HG02938 (cell line): Measurements from ENCODE around the gene PTPN23.
A peak's percentile ranks its signal among the peaks of the same experiment; 100 is the strongest.
"Not testable (repeated sequence)": the region's sequence is repeated elsewhere in the genome, so short reads cannot be mapped to it uniquely, and the experiment has no call there.

ENCODE experiments used
- ATAC-seq: cut with Tn5 transposase; IDR thresholded peaks from one replicate; pipeline ENCODE4 v1.9.1; 2021; ENCODE audit warnings: mild to moderate bottlenecking, moderate library complexity; ENCODE audit not compliant: unreplicated experiment

Gene PTPN23

DNA sequence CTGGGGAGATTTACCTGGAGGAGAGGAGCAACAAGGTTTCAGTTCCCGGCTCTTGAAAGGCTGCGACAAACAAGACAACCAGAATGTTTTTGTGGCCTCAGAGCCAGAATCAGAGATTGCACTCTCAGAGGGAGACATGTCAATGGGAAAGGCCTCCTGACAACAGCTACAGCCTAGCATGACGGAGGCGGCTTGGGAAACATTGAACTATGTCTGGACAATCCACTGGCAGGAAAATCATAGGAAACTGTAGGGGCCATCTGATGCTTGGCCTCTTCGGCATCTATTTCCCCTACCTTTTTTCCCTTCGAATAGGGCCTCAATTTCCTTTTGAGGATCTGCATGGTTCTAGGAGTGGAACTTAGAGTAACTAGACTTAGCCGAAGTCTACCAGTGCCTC lies 13.2 kb upstream of the PTPN23 start:
- ATAC-seq: no peak

DNA sequence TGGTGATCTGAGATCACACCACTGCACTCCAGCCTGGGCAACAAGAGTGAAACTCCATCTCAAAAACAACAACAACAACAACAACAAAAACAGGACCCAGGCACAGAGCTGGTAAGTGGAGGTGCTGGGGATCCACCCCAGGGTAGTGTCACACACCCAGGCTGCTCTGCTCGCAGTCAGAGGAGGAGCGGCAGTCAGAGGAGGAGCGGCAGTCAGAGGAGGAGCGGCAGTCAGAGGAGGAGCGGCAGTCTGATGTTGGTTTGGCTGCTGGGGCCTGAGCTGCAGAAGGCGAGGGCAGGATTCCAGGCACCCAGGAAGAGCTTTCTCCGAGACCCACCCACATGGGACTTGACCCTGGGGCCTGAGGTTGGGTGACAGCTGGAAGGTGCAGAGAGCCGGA lies 10.8 kb upstream of the PTPN23 start:
- not testable (repeated sequence) for ATAC-seq

DNA sequence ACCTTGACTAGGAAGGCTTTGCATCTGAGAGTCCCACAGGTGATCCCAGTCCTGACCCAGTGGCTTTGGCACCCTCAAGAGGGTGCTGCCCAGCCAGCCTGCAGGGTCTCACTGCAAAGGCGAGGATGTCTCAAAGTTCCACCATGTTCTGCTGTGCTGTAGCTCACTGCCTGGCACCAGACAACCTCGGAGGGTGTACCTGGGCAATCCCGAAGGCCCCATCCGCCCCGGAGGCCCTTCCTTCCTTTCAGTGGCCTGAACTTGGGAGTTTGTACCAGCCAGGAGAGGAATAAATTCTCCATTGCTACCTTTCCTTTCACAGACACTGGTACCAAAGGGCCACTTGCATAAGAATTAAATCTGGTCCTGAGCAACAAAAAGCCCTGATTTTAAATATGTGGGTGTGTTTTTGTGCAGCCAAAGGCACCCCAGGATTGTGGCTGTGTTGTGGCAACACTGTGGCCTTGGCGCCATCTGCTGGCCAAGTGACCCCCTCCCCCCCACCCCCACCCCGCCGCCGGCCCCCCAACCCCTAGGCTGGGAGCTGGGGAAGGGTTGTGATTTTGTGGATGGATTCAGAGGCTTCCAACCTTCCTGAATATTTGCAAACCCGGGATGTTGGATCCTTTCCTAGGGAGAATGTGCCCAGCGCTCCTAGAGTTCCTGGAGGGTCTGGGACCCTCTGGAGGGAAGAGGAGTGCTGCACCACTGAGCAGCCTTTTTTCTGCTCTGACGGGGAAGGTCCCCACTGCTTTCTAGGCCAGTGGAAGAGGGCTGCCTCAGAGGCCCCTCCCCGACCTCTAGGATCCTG lies 9.7 kb upstream of the PTPN23 start:
- ATAC-seq: no peak

DNA sequence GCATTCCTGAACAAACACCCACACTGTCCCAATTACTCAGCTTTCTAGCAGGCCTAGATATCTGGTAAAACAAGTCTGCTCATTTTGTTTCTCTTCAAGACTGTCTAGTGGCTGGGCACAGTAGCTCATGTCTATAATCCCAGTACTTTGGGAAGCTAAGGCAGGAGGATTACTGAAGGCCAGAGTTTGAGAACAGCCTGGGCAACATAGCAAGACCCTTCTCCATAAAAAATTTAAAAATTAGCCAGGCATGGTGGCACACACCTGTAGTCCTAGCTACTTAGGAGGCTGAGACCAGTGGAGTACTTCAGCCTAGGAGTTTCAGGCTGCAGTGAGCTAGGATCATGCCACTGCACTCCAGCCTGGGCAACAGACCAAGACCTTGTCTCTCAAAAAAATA lies 6.2 kb upstream of the PTPN23 start:
- no peak for ATAC-seq

DNA sequence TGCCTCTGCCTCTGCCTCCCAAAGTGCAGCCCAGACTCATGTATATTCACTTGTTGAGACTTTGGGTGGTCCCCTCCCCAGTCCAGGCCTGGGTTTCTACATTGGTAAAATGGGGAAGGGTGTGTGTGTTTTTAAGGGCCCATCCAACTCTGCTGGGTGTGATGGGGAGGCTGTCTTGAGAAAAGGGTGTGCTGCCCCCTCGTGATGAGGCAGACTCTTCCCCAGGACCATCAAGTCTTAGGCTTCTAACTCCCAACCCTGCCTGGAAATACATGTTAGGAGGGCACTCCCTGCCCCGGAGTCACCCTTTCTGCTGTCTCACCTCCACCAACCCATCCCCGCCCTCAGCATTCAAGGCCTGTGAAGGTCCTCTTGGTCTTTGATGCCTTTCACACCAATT lies 4.4 kb upstream of the PTPN23 start:
- ATAC-seq: no peak

DNA sequence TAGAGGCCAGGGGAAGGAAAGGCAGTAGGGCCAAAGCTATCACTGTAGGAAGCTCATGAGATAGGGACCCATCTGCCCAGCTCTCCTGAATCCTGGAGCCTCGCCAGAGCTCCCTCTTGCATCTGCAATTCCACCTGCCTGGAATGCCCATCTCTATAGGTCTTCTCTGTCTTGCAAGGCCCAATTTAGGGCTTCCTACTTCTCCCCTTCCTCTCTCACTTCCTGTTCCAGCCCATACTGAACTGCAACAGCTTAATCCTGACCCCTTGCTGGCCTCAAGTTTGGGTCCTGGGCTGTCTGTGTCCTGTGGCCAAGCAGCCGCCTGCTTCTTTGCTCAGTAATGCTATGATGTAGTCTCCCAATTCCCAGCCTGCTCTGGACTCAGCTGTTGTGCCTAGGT lies 3.6 kb upstream of the PTPN23 start:
- no peak for ATAC-seq

DNA sequence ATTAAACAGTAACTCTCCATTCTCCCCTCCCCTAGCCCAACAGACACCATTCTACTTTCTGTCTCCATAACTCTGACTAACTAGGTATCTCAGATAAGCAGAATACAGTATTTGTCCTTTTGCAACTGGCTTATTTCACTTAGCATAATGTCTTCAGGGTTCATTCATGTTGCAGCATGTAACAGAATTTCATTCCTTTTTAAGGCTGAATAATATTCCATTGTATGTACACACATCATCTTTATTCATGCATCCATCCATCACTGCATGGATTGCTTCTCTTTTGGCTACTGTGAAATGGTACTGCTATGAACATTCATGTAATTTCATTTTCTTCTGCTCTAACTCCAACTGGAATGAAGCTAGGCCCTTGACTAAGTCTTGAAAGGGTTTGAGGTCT lies 2.0 kb upstream of the PTPN23 start:
- no peak for ATAC-seq

DNA sequence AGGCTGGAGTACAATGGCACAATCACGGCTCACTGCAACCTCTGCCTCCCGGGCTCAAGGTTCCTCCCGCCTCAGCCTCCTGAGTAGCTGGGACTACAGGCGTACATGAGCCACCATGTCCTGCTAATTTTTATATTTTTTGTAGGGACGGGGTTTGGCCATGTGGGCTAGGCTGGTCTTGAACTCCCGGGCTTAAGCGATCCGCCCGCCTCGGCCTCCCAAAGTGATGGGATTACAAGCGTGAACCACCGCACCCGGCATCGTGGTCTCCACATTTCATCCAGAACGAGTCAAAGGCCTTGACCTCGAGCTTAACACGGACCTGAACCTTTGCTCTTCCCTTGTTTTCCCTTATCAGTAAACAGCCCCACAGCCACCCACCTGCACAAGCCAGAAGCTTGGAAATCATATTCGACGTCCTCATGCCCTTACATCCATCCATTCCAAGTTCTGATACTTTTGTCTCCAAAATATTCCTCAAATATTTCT lies 1.4 kb upstream of the PTPN23 start:
- no peak for ATAC-seq

DNA sequence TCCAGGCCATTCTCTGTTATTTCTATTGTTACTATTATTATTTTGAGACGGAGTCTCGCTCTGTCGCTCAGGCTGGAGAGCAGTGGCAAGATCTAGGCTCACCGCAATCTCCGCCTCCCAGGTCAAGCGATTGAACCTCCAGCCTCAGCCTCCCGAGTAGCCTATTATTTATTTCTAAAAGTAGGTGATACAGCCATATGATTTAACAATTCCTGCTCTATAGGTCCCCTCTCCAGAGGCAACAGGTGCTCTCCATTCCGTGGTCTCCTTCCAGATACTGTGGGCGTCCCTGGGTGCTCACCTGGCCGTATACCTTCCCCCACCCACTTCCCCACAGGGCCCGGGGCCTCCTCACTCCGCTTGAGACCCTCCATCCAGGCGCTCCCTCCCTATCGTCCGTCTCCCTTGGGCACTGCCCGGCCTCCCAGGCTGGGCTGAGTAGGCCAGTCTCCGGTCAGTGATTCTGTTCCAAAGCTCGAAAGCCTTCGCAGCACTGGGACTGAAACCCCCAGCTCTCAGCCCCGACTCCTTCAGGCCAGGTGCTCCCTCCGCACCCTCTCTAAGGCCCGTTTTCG lies 708 bp upstream of the PTPN23 start:
- no peak for ATAC-seq

DNA sequence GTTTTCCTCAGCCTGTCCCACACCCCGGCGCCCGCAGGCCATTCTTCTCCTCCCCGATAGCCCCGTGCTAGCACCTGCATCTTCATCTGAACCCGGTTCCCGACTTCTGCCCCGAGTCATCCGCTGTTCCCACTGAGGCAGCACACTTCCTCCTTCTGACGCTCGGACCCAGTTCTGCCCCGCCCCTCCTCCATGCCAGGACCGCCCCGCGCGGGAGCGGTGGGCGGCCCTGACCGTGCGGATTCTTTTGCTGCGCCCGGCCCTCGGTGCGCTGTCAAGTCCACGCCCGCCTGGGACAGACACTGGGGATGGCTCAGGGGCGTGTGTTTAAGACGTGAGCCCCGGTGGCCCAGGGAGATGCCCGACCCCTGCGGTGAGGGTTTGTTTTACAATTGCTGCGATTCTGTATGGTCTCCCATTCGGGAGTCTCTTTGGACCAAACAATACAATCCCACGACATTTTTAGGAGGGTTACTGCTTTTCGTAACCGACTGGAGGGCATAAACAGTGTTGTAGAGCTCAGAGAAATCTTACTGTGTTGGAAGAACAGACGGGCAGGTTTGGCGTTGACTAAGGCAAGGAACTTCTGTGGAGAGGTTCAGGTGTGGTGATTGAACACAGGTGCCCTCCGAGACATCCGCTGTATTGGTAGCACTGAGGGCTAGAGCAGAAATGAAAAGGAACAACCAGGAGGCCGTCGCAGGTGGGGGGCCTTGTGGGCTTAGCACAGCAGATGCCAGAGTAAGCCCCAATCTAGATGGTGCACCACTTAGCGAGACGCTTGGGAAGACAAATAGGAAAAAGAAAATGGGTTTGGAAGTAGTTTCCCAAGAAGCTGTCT lies 716 bp downstream of the PTPN23 start:
- peak; percentile 57 for ATAC-seq

DNA sequence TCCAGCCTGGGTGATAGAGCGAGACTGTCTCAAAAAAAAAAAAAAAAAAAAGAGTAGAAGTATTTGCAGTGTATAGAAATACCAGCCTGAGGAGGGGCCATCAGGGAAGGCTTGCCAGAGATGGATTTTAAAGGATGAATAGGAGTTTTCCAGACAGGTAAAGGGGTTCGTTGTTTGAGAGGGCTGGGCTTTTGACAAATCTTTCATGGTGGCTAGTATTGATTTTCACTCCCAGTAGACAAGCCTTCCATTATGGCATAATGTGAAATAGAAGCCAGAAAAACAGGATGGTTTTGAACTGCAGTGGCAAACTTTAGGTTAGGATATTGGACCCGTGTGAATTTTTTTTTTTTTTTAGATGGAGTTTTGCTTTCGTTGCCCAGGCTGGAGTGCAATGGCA lies 3.6 kb downstream of the PTPN23 start:
- no peak for ATAC-seq

DNA sequence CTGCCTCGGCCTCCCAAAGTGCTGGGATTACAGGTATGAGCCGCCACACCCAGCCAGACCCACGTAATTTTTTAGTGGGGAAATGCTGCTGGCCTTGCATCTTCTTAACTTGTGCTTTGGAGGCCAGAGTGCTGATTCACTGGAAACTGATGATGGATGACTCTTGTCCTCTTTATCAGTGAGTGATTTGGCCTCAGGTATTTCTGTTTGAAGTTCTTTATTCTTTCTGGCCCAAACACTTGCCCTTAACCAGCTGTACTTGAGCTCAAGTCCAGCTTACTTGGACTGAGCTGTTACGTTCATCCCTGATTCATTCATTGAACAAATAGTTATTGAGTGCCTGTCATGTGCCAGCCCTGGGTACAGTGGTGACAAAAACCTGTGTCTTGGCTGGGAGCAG lies 4.2 kb downstream of the PTPN23 start:
- no peak for ATAC-seq

DNA sequence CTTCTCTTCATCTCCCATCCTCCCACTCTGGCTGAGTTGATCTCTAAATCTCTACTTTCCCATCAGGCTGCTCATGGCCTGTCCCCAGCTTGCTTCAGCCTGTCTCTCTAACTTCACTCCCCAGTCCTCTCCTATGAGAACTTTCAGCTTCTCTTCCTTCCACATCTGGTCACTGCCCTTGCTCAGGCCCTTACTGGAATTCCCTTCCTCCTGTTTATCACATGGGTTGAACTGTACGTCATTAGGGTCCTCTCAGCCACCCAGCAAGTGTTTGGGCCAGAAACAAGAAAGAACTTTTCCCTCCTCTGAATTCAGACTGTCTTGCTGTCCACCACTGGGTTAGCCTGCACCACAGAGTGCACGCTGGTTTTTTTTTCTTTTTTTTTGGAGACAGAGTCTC lies 5.0 kb downstream of the PTPN23 start:
- no peak for ATAC-seq

DNA sequence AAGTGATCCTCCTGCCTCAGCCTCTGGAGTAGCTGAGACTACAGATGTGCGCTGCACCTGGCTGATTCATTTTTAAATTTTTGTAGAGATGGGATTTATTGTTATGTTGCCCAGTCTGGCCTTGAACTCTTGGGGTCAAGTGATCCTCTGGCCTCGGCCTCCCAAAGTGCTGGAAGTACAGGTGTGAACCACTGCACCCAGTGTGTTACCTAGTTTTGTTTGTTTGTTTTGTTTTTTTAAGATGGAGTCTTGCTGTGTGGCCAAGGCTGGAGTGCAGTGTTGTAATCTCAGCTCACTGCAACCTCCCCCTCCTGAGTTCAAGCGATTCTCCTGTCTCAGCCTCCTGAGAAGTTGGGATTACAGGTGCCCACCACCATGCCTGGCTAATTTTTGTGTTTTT lies 12.1 kb downstream of the PTPN23 start:
- ATAC-seq: no peak

DNA sequence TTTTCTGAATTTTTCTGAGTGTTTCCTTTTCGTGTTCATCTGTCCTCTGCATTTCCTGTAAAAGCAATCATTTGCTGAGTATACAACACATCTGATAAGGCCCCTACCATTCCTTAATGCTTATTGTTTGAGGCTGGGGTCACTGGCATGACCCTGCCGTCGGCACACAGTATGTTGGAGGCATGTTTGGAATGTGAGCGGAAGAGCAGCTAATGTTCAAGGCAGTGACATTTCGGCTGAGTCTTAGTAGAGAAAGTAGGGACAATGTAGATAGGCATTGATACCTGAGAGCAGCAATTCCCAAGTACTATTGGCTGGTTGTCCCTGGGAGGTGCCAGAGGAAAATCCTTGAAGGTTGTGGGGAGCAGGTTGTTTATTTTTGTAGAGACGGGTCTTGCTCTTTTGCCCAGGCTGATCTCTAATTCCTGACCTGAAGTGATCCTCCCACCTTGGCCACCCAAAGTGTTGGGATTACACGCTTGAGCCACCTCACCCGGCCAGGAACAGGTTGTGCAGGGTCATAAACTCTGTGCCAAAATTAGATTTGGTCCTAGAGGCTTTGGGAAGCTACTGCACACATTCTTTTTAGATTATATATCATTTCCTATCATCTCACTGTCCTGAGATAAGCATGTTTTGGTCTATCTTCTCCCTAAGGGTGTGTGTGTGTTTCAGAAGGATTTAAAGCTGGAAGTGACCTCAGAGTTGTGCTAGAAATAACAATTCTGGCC lies 13.5 kb downstream of the PTPN23 start:
- no peak for ATAC-seq

DNA sequence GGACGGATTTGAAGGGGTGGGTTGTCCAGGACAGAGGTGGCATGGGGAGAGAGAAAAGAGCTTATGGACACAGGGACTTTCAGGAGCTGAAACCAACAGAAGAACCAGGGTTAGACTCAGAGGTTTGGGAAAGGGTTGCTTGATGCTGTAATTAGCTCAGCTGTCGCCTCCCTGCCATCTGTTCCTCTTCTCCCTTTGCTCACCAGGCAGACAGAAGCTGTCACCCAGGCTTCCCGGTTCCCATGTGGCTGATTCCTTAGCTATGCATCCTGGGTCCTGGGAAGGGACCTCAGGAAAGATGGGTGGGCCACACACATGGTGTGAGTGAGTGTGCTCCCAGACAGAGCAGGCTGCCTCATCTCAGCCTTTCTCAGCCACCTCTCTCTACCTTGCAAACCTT lies 14.1 kb downstream of the PTPN23 start:
- ATAC-seq: no peak

DNA sequence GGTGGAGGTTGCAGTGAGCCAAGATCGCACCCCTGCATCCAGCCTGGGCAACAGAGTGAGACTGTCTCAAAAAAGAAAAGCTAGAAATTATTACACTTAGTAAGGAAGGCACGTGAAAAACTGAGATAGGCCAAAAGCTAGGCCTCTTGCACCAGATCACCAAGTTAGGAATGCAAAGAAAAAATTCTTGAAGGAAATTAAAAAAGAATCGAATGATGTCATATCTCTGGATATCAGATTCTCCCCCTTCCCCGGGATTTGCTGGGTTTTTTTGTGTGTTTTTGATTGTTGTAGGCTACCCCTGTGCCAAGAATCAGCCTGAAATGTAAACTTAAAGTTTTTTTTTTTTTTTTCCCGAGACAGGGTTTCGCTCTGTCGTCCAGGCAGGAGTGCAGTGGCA lies 17.4 kb downstream of the PTPN23 start:
- ATAC-seq: no peak

DNA sequence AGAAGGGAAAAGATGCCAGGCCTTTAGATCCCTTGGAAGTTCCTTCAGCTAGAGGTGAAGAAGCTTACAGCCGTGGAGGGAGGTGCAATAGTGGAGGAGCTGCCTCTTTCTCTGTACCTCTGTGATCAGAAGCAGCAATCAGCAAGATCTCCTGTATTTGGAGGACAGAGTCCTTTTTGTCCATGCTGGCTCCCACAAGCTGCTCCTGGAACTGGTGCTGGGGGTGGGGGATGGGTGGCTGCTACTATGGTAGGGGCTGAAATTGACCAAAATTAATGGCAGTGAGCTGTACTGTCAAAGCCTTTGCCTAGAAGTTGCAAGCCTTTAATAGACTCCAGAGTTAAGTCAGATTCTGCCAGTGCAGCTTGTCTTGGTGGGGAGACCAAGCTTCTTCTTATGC lies 18.2 kb downstream of the PTPN23 start:
- ATAC-seq: no peak

DNA sequence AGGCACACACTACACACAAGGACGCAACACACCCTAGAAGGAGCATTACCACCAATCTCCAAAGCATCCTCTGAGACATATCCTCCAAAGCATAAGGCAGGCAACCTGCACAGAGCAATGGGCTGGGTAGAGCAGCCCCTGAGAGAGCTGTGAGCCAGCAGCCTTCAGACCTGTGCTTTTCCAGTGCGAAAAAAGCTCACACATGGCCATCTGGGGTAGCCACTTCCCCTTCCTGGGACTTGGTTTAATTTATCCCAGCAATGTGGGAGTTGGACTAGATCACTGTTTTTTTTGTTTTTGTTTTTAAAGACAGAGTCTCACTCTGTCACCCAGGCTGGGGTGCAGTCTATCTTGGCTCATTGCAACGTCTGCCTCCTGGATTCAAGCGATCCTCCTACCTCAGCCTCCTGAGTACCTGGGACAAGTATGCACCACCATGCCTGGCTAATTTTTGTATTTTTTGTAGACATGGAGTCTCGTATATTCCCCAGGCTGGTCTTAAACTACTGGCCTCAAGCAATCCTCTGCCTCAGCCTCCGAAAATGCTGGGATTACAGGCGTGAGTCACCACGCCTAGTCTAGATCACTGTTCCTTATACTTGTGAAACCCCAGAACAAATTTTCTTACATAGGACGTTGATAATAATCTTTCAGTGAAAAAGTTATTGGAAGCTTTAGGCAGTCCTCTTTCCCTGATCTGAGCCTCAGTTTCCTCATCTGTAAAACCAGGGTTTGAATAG lies 18.9 kb downstream of the PTPN23 start:
- ATAC-seq: no peak

DNA sequence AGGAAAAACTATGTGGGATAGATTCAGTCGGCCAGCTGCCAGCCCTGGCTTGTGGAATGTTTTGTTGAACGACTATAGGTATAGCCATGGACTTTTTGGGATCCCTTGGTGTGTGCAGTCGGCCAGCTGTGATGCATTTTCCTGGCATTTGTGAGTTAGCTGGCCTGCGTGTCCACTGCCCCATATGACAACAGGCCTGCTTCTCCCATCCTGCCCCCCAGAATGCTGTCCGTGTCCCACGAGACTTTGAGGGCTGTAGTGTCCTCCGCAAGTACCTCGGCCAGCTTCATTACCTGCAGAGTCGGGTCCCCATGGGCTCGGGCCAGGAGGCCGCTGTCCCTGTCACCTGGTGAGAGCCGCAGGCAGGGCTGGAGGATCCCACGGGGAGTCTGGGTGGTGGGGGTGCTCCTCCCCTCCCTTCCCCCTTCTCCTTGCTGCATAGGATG lies 23.6 kb downstream of the PTPN23 start:
- ATAC-seq: no peak
